ENCODE measurements around the gene CD300LG.
A peak's percentile ranks its signal among the peaks of the same experiment; 100 is the strongest.
"Not testable (repeated sequence)": the region's sequence is repeated elsewhere in the genome, so short reads cannot be mapped to it uniquely, and the experiment has no call there.

Gene CD300LG, protein sequence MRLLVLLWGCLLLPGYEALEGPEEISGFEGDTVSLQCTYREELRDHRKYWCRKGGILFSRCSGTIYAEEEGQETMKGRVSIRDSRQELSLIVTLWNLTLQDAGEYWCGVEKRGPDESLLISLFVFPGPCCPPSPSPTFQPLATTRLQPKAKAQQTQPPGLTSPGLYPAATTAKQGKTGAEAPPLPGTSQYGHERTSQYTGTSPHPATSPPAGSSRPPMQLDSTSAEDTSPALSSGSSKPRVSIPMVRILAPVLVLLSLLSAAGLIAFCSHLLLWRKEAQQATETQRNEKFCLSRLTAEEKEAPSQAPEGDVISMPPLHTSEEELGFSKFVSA

DNA sequence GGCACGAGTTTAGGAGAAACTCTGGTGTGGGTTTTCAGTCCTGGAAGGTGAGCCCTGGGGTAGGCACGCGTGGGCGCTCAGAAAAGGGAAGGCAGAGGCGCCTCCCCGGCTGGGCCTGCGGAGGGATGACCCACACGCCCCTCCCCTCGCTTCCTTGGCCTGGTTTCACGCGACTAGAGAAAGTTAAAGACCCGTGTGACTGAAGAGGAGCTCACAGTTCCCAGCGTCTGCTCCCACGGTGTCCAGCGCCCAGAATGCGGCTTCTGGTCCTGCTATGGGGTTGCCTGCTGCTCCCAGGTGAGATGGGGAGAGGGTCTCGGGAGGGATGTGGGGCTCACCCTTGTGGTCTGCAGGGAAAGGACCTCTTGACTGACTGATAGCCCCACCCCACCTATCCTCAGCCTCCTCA is at the start of gene CD300LG:
Gene CD300LG (plus strand): TSS at position 214 of the 409 bp plus-strand sequence. CDS start 41 bp downstream, at position 255.
- H3K27me3 ChIP-seq (ENCODE audit: control insufficient read depth, insufficient read depth, low read length): 0 out of 2 replicates have a peak, but pooled peaks cover 8% of the 10 kb centered on the region
- H3K9me3 ChIP-seq (ENCODE audit: control insufficient read depth, insufficient read depth, low read depth, low read length): no peaks in the 10 kb centered on the region
- no peak within 1 kb of the TSS for H3K27ac ChIP-seq (ENCODE audit: low read depth, low read length)
- H3K9ac ChIP-seq (ENCODE audit: low read length): no peak within 1 kb of the TSS
- H3K4me1 ChIP-seq (ENCODE audit: control insufficient read depth, insufficient read depth, low read length): peaks cover 10% of the 10 kb centered on the region
- no peaks in the 10 kb centered on the region for H3K36me3 ChIP-seq (ENCODE audit: control insufficient read depth, insufficient read depth, low read length)
- H3K4me3 ChIP-seq (ENCODE audit: low read depth, low read length): peak within 1 kb of the TSS; percentile 18; the same call in 1 of the 2 replicates

DNA sequence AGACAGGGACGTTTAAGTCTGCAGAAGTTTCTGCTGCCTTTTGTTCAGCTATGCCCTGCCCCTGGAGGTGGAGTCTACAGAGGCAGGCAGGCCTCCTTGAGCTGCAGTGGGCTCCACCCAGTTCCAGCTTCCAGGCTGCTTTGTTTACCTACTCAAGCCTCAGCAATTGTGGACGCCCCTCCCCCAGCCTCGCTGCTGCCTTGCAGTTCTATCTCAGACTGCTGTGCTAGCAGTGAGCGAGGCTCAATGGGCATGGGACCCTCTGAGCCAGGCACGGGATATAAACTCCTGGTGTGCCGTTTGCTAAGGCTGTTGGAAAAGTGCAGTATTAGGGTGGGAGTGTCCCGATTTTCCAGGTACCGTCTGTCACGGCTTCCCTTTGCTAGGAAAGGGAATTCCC is 49.0 kb upstream of the CD300LG start:
- H3K36me3 ChIP-seq (ENCODE audit: control insufficient read depth, insufficient read depth, low read length); H3K27ac ChIP-seq (ENCODE audit: low read depth, low read length); H3K9me3 ChIP-seq (ENCODE audit: control insufficient read depth, insufficient read depth, low read depth, low read length); H3K9ac ChIP-seq (ENCODE audit: low read length); H3K4me3 ChIP-seq (ENCODE audit: low read depth, low read length); H3K27me3 ChIP-seq (ENCODE audit: control insufficient read depth, insufficient read depth, low read length): not testable (repeated sequence)
- peaks cover 12% of the 10 kb centered on the region; the same call in 1 of the 2 replicates for H3K4me1 ChIP-seq (ENCODE audit: control insufficient read depth, insufficient read depth, low read length)

DNA sequence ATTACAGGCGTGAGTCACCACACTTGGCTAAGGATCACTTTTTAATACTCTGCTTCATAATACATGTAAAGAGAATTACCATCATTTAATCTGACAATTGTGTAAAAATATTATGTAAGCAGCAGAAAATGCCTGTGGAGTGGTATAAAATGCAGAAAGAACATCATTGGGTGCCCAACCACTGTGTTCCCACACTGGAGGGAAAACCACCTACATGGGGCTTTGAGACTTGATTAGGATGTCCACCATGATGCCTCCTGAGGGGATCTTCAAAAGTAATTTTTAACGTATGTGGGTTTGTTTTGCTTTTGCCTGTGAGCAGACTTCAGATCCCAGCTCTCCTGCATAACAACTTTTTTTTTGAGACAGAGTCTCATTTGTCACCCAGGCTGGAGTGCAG is 47.9 kb upstream of the CD300LG start:
- Histone ChIP-seq H3K27me3 (ENCODE audit: control insufficient read depth, insufficient read depth, low read length) (no peaks in the 10 kb centered on the region), H3K9me3 (ENCODE audit: control insufficient read depth, insufficient read depth, low read depth, low read length) (peaks cover 6% of the 10 kb centered on the region), H3K9ac (ENCODE audit: low read length) (no peak overlapping the region), H3K27ac (ENCODE audit: low read depth, low read length) (no peak overlapping the region), H3K36me3 (ENCODE audit: control insufficient read depth, insufficient read depth, low read length) (no peaks in the 10 kb centered on the region), H3K4me3 (ENCODE audit: low read depth, low read length) (no peak overlapping the region), H3K4me1 (ENCODE audit: control insufficient read depth, insufficient read depth, low read length) (peaks cover 22% of the 10 kb centered on the region)

DNA sequence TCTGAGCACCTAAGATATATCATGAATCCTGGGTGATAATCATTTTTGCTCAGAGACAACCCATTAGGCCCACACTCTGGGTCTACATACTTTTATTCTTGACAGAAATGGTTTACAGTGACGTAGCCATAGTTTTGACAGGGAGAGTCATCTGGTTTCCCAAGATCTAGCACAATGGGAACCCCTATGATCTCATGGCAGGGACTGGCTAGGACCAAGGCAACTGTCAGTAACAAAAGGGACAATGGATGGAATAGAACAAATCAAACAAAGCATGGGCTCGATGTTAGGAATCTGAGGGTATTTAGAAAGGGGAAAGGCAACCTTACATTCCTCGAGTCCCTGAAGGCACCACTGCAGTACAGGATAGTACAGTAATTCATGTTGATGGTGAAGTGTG is 46.2 kb upstream of the CD300LG start:
- no peak overlapping the region for H3K27ac ChIP-seq (ENCODE audit: low read depth, low read length)
- peaks cover 6% of the 10 kb centered on the region for H3K9me3 ChIP-seq (ENCODE audit: control insufficient read depth, insufficient read depth, low read depth, low read length)
- peaks cover 30% of the 10 kb centered on the region for H3K4me1 ChIP-seq (ENCODE audit: control insufficient read depth, insufficient read depth, low read length)
- H3K27me3 ChIP-seq (ENCODE audit: control insufficient read depth, insufficient read depth, low read length): no peaks in the 10 kb centered on the region
- no peaks in the 10 kb centered on the region for H3K36me3 ChIP-seq (ENCODE audit: control insufficient read depth, insufficient read depth, low read length)
- H3K9ac ChIP-seq (ENCODE audit: low read length): no peak overlapping the region
- H3K4me3 ChIP-seq (ENCODE audit: low read depth, low read length): no peak overlapping the region

DNA sequence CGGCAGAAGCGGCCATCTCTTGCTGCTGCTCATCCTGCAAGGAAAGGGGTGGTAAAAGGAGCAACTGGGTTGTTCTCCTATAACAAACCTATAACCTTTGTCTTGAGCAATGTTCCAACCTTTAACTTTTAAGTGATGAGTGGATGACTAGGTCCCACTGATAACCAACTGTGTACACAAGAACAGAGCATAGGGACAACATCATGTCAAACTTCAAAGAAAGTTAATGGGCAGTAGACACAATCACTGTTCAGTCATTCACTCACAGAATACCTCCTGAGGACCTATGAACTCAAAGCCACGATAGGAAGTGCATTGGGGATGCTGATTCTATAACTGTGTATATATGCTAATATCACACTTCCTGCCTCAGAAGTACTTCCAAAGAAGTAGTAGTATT is 45.1 kb upstream of the CD300LG start:
- H3K9ac ChIP-seq (ENCODE audit: low read length): no peak overlapping the region
- no peaks in the 10 kb centered on the region for H3K36me3 ChIP-seq (ENCODE audit: control insufficient read depth, insufficient read depth, low read length)
- H3K4me3 ChIP-seq (ENCODE audit: low read depth, low read length): no peak overlapping the region
- peaks cover 30% of the 10 kb centered on the region for H3K4me1 ChIP-seq (ENCODE audit: control insufficient read depth, insufficient read depth, low read length)
- no peak overlapping the region for H3K27ac ChIP-seq (ENCODE audit: low read depth, low read length)
- H3K27me3 ChIP-seq (ENCODE audit: control insufficient read depth, insufficient read depth, low read length): no peaks in the 10 kb centered on the region
- peaks cover 6% of the 10 kb centered on the region for H3K9me3 ChIP-seq (ENCODE audit: control insufficient read depth, insufficient read depth, low read depth, low read length)

DNA sequence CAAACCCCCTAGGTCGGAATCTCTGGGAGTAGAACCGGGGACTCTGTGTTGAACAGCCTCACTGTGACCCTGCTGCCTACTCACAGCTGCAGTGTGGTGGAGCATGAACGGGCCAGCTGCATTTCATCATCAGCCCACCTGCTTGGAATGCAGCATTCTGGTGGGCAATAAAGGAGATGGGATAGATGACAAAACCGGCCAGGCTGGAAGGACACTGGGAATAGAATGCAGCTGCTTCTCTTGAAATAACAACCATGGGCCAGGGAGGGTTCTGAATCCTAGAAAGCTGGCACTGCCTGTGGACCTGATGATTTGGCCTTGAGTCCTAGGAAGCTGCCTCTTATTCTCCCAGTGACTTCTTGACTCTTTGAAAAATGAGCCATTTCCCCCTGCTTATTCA is 43.2 kb upstream of the CD300LG start:
- Histone ChIP-seq H3K36me3 (ENCODE audit: control insufficient read depth, insufficient read depth, low read length) (peaks cover 4% of the 10 kb centered on the region; the same call in 1 of the 2 replicates), H3K4me3 (ENCODE audit: low read depth, low read length) (no peak overlapping the region; the same call in 1 of the 2 replicates), H3K27ac (ENCODE audit: low read depth, low read length) (peak overlapping the region; percentile 6; the same call in 1 of the 2 replicates), H3K4me1 (ENCODE audit: control insufficient read depth, insufficient read depth, low read length) (peaks cover 30% of the 10 kb centered on the region), H3K27me3 (ENCODE audit: control insufficient read depth, insufficient read depth, low read length) (no peaks in the 10 kb centered on the region), H3K9ac (ENCODE audit: low read length) (peak overlapping the region; percentile 47), H3K9me3 (ENCODE audit: control insufficient read depth, insufficient read depth, low read depth, low read length) (0 out of 2 replicates have a peak, but pooled peaks cover 2% of the 10 kb centered on the region)

DNA sequence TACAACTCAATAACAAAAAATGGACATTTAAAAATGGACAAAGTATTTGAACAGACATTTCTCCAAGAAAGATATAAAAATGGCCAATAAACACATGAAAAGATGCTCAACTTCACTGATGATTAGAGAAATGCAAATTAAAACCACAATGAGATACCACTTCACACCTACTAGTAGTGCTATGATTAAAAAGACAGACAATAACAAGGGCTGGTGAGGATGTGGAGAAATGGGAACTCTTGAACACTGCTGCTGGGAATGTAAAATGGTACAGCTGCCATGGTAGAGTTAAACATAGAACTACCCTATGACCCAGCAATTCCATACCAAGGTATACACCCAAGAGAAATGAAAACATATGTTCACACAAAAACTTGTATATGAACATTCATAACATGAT is 41.9 kb upstream of the CD300LG start:
- Histone ChIP-seq H3K4me1 (ENCODE audit: control insufficient read depth, insufficient read depth, low read length) (peaks cover 30% of the 10 kb centered on the region), H3K9ac (ENCODE audit: low read length) (no peak overlapping the region), H3K4me3 (ENCODE audit: low read depth, low read length) (no peak overlapping the region), H3K9me3 (ENCODE audit: control insufficient read depth, insufficient read depth, low read depth, low read length) (no peaks in the 10 kb centered on the region), H3K36me3 (ENCODE audit: control insufficient read depth, insufficient read depth, low read length) (peaks cover 7% of the 10 kb centered on the region; the same call in 1 of the 2 replicates), H3K27ac (ENCODE audit: low read depth, low read length) (no peak overlapping the region), H3K27me3 (ENCODE audit: control insufficient read depth, insufficient read depth, low read length) (no peaks in the 10 kb centered on the region)

DNA sequence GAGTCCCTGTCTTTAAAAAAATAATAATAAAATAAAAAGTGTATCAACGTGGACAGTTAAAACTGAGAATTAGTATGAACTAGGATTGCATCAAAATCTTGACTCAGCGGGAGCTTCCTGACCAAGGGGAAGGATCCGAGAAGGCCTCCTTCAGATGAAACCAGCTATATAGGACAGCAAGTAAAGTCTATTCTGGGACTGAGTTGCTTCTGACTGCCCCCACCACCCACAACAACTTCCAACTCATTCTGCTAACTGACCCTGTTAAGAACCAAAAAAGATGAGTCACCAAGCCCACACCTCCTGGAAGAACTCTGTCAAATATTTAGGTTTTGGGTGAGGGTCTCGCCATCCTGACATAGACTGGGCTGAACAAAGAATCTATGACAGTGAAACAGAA is 38.9 kb upstream of the CD300LG start:
- no peak overlapping the region for H3K9ac ChIP-seq (ENCODE audit: low read length)
- peaks cover 7% of the 10 kb centered on the region; the same call in 1 of the 2 replicates for H3K36me3 ChIP-seq (ENCODE audit: control insufficient read depth, insufficient read depth, low read length)
- no peaks in the 10 kb centered on the region for H3K27me3 ChIP-seq (ENCODE audit: control insufficient read depth, insufficient read depth, low read length)
- H3K9me3 ChIP-seq (ENCODE audit: control insufficient read depth, insufficient read depth, low read depth, low read length): no peaks in the 10 kb centered on the region
- peaks cover 17% of the 10 kb centered on the region for H3K4me1 ChIP-seq (ENCODE audit: control insufficient read depth, insufficient read depth, low read length)
- H3K27ac ChIP-seq (ENCODE audit: low read depth, low read length): no peak overlapping the region
- no peak overlapping the region for H3K4me3 ChIP-seq (ENCODE audit: low read depth, low read length)

DNA sequence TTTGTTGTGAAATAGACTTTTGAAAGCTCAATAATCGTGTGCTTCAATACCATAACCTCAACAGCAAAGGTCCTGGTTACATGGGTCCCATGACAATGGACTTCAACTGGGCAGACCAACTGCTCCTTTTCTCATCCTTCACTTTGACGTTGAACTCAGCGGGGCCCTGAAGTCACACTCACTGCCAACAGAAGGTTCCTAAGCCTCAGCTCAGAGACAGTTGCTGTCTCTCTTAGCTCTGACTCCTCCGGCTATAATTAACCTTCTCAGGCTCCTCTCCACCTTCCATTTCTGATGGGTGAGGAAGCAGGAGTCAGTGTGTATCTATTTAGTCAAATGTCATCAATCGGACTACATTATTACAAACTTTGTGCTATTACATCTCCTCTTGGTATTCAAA is 37.9 kb upstream of the CD300LG start:
- H3K4me3 ChIP-seq (ENCODE audit: low read depth, low read length): no peak overlapping the region
- no peak overlapping the region for H3K27ac ChIP-seq (ENCODE audit: low read depth, low read length)
- H3K4me1 ChIP-seq (ENCODE audit: control insufficient read depth, insufficient read depth, low read length): peaks cover 13% of the 10 kb centered on the region
- H3K9me3 ChIP-seq (ENCODE audit: control insufficient read depth, insufficient read depth, low read depth, low read length): no peaks in the 10 kb centered on the region
- H3K36me3 ChIP-seq (ENCODE audit: control insufficient read depth, insufficient read depth, low read length): peaks cover 16% of the 10 kb centered on the region; the same call in 1 of the 2 replicates
- H3K27me3 ChIP-seq (ENCODE audit: control insufficient read depth, insufficient read depth, low read length): no peaks in the 10 kb centered on the region
- no peak overlapping the region for H3K9ac ChIP-seq (ENCODE audit: low read length)

DNA sequence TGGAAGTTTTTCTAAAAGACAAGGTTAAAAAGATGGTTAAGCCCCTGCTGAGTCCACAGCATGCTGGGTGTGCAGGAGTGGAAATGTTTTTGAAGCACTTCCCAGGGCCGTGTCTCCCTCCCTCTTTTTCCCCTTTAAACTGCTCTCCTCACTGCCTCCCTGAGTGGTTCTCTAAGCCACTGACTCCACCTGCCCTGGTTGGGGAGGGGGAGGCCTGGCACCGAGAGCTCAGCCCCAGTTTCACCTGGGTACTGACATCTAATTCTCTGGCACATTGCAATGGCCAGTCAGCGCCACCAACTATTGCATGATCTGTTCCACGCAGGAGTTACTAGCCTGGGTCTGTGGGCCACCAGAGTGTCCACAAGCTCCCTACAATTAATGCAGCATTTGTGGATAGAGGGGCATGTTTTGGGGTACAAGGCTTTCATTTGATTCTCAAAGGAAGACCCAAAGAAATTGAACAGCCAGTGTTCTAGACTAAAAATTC is 36.7 kb upstream of the CD300LG start:
- Histone ChIP-seq H3K27ac (ENCODE audit: low read depth, low read length) (no peak overlapping the region), H3K36me3 (ENCODE audit: control insufficient read depth, insufficient read depth, low read length) (peaks cover 23% of the 10 kb centered on the region; the same call in 1 of the 2 replicates), H3K4me1 (ENCODE audit: control insufficient read depth, insufficient read depth, low read length) (peaks cover 9% of the 10 kb centered on the region), H3K27me3 (ENCODE audit: control insufficient read depth, insufficient read depth, low read length) (no peaks in the 10 kb centered on the region), H3K9ac (ENCODE audit: low read length) (no peak overlapping the region), H3K9me3 (ENCODE audit: control insufficient read depth, insufficient read depth, low read depth, low read length) (no peaks in the 10 kb centered on the region), H3K4me3 (ENCODE audit: low read depth, low read length) (no peak overlapping the region)

DNA sequence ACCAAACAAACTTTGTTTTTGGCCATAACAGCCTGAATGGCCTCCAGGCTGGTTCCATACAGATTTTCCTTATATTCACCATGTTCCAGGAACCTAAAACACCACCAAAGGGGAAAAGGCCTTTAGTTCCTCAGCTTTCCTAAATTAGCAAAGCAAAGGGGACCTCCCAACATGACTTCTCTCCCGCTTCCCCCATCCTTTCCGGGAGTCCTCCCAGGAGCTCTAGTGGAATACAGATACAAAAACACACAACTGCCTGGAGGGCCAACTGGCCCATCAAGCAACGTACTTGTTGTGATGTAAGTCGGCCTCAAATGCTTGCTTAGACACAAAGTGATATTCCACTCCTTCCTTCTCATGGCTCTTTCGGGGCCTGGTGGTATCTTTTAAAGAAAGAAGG is 36.2 kb upstream of the CD300LG start:
- Histone ChIP-seq H3K27ac (ENCODE audit: low read depth, low read length) (no peak overlapping the region), H3K27me3 (ENCODE audit: control insufficient read depth, insufficient read depth, low read length) (no peaks in the 10 kb centered on the region), H3K36me3 (ENCODE audit: control insufficient read depth, insufficient read depth, low read length) (peaks cover 23% of the 10 kb centered on the region; the same call in 1 of the 2 replicates), H3K9ac (ENCODE audit: low read length) (no peak overlapping the region), H3K4me3 (ENCODE audit: low read depth, low read length) (no peak overlapping the region), H3K4me1 (ENCODE audit: control insufficient read depth, insufficient read depth, low read length) (peaks cover 9% of the 10 kb centered on the region), H3K9me3 (ENCODE audit: control insufficient read depth, insufficient read depth, low read depth, low read length) (no peaks in the 10 kb centered on the region)

Data from HUES6 (cell line).